NCI-H2081 (cell line): ENCODE results near the gene PMVK.

Experiments
- DNase-seq, 2 experiments: peaks; one replicate each; lab custom pipeline; 2025; lab: John Stamatoyannopoulos, UW

PMVK gene

GRCh38 chr1:154966111-154966510 lies 29.6 kb upstream of the PMVK start:
- no peak for DNase-seq

- no peak for DNase-seq
These were observed 27.8 kb upstream of the PMVK start for GRCh38 chr1:154964359-154964758.

GRCh38 chr1:154963643-154964042 lies 27.1 kb upstream of the PMVK start:
- DNase-seq = no peak

- no peak for DNase-seq
These were observed 26.3 kb upstream of the PMVK start for GRCh38 chr1:154962795-154963330.

GRCh38 chr1:154962156-154962749 lies 25.7 kb upstream of the PMVK start:
- DNase-seq = peak; percentile 27 to 43

- peak; percentile 78 to 88 for DNase-seq
These were observed 25.0 kb upstream of the PMVK start, which contains the start of gene PYGO2 for GRCh38 chr1:154961207-154962155. TSS of gene PYGO2 (minus strand) at chr1:154961782. CDS start at chr1:154961576, 206 bp downstream.

GRCh38 chr1:154960446-154961136 lies 24.1 kb upstream of the PMVK start:
- DNase-seq = no peak

GRCh38 chr1:154959426-154959780 lies 22.9 kb upstream of the PMVK start:
- DNase-seq = no peak

GRCh38 chr1:154958681-154959425 lies 22.3 kb upstream of the PMVK start:
- DNase-seq = no peak

GRCh38 chr1:154958036-154958435 lies 21.5 kb upstream of the PMVK start:
- DNase-seq = no peak

GRCh38 chr1:154957091-154957657 lies 20.7 kb upstream of the PMVK start:
- DNase-seq = no peak

- DNase-seq = no peak
These were observed 20.0 kb upstream of the PMVK start for GRCh38 chr1:154956544-154956941.

- DNase-seq = peak; percentile 89 to 93
These were observed 19.4 kb upstream of the PMVK start, which contains the start of gene PBXIP1 for GRCh38 chr1:154955718-154956543. TSS of gene PBXIP1 (minus strand) at chr1:154956099. CDS start at chr1:154953721, 2,378 bp downstream.

GRCh38 chr1:154955039-154955717 lies 18.7 kb upstream of the PMVK start:
- peak; percentile 41 to 62 for DNase-seq

GRCh38 chr1:154954541-154954940 lies 18.0 kb upstream of the PMVK start:
- no peak for DNase-seq

GRCh38 chr1:154953611-154954038 lies 17.1 kb upstream of the PMVK start:
- DNase-seq = no peak

GRCh38 chr1:154952664-154953063 lies 16.1 kb upstream of the PMVK start:
- DNase-seq = no peak

GRCh38 chr1:154951901-154952657 lies 15.6 kb upstream of the PMVK start:
- DNase-seq = no peak

- DNase-seq = no peak
These were observed 11.6 kb upstream of the PMVK start for GRCh38 chr1:154948079-154948478.
